HCT116 (cell line): ENCODE data around the gene WASL. TPM values are rescaled to one million over a fixed set of nuclear protein-coding genes. Genes with fewer than 3 reads are reported as not detected.

Source experiments
- ATAC-seq: fragments of 200-7000 bp; cut with Tn5 transposase; 2 replicates; pipeline ENCODE4 v1.9.1; 2020; ENCODE audit warnings: mild to moderate bottlenecking, moderate library complexity
- BruUV-seq: library from RNA; stranded (reverse); fragments of 400-500 nt; replicated peaks from 2 replicates; lab custom pipeline; 2021; lab: Mats Ljungman, UMichigan
- CTCF ChIA-PET: fragments of 300-600 bp; sonication (Branson Sonifier 250); formaldehyde crosslinking; loops from one replicate; lab custom pipeline; 2021; ENCODE audit warnings: antibody characterized with exemption; lab: Charles Lee
- POLR2A ChIA-PET: fragments of 300-600, 350-600 bp; sonication (Branson Sonifier 250); formaldehyde crosslinking; loops from one replicate; lab custom pipeline; 2021; ENCODE audit warnings: antibody characterized with exemption; lab: Charles Lee
- RAD21 ChIA-PET, 2 experiments: fragments of 300-600 bp; sonication (Branson Sonifier 250); formaldehyde crosslinking; loops; one replicate each; lab custom pipeline; 2023; ENCODE audit warnings: low total read pairs in 2 of 2; ENCODE audit not compliant: uncharacterized antibody in 2 of 2, unreplicated experiment in 2 of 2, low non-redundant PET in 1 of 2; lab: Charles Lee
- DNase-seq: peaks from one replicate; pipeline ENCODE4 v3.0.0-alpha.2; 2010; ENCODE audit warnings: low read depth, low spot score
- H2AFZ ChIP-seq: fragments of 200-600 bp; shearing (Covaris generic), sonication (generic); 2 replicates; pipeline ENCODE4 v1.6.1; 2017; ENCODE audit warnings: low read depth, mixed run types, mixed read lengths, antibody characterized with exemption, low read length; ENCODE audit not compliant: poor library complexity, severe bottlenecking
- H3K27ac ChIP-seq: 2 replicates; pipeline ENCODE4 v1.5.1; 2012; ENCODE audit warnings: low read depth, low read length
- H3K27me3 ChIP-seq: fragments of 200-600 bp; sonication (generic); 2 replicates; pipeline ENCODE4 v1.6.1; 2016; ENCODE audit warnings: mixed run types, low read length, mixed read lengths; ENCODE audit not compliant: insufficient read depth
- H3K36me3 ChIP-seq, 2 experiments: fragments of 200-500 bp in 1 of 2; fragments of 200-600 bp in 1 of 2; sonication (Bioruptor generic) in 1 of 2; sonication (generic) in 1 of 2; 2 replicates each; pipeline versions ENCODE4 v1.5.1 to v1.6.1; 2014 to 2016; ENCODE audit warnings: low read length in 2 of 2, inconsistent platforms in 1 of 2, mixed read lengths in 1 of 2, mixed run types in 1 of 2; ENCODE audit not compliant: insufficient read depth in 2 of 2, control insufficient read depth in 1 of 2
- H3K4me1 ChIP-seq, 2 experiments: fragments of 200-600 bp in 1 of 2; sonication (generic) in 1 of 2; 2 replicates each; pipeline versions ENCODE4 v1.5.1 to v1.6.1; 2012 to 2017; ENCODE audit warnings: low read length in 2 of 2, inconsistent platforms in 1 of 2, mild to moderate bottlenecking in 1 of 2, mixed read lengths in 1 of 2, mixed run types in 1 of 2, moderate library complexity in 1 of 2; ENCODE audit not compliant: insufficient read depth in 2 of 2, control insufficient read depth in 1 of 2
- H3K4me2 ChIP-seq: fragments of 200-600 bp; sonication (generic); 2 replicates; pipeline ENCODE4 v1.6.1; 2017; ENCODE audit warnings: mixed run types, low read length, mixed read lengths
- H3K4me3 ChIP-seq, 2 experiments: fragments of 200-600 bp in 1 of 2; sonication (generic) in 1 of 2; replicated peaks in 1 of 2; 2 replicates each; pipeline ENCODE4 v1.5.1; 2011 to 2016; ENCODE audit warnings: low read length in 2 of 2, control low read depth in 1 of 2, low read depth in 1 of 2, mild to moderate bottlenecking in 1 of 2, mixed read lengths in 1 of 2, mixed run types in 1 of 2
- H3K79me2 ChIP-seq: fragments of 200-600 bp; sonication (generic); 2 replicates; pipeline ENCODE4 v1.6.1; 2017; ENCODE audit warnings: mild to moderate bottlenecking, mixed run types, low read length, moderate library complexity, mixed read lengths; ENCODE audit not compliant: insufficient read depth
- H3K9ac ChIP-seq: fragments of 200-600 bp; sonication (generic); 2 replicates; pipeline ENCODE4 v1.6.1; 2016; ENCODE audit warnings: low read length, mixed read lengths
- H3K9me2 ChIP-seq: fragments of 200-600 bp; sonication (generic), shearing (Covaris generic); 2 replicates; pipeline ENCODE4 v1.6.1; 2017; ENCODE audit warnings: mixed run types, mild to moderate bottlenecking, moderate library complexity; ENCODE audit not compliant: insufficient read depth
- H3K9me3 ChIP-seq, 2 experiments: fragments of 200-500 bp in 1 of 2; fragments of 200-600 bp in 1 of 2; sonication (Bioruptor generic) in 1 of 2; sonication (generic) in 1 of 2; 2 replicates each; pipeline ENCODE4 v1.6.1; 2014 to 2017; ENCODE audit warnings: low read length in 2 of 2, mixed read lengths in 2 of 2, inconsistent platforms in 1 of 2, low read depth in 1 of 2, mild to moderate bottlenecking in 1 of 2, mixed run types in 1 of 2, moderate library complexity in 1 of 2; ENCODE audit not compliant: control insufficient read depth in 1 of 2, insufficient read depth in 1 of 2
- H4K20me1 ChIP-seq: fragments of 200-600 bp; sonication (generic), shearing (Covaris generic); 2 replicates; pipeline ENCODE4 v1.6.1; 2017; ENCODE audit warnings: mixed run types, mild to moderate bottlenecking, moderate library complexity; ENCODE audit not compliant: insufficient read depth
- CBX3 ChIP-seq: IDR thresholded peaks from 2 replicates; pipeline ENCODE4 v1.6.1; 2012; ENCODE audit warnings: low read depth
- CEBPB ChIP-seq: IDR thresholded peaks from 2 replicates; pipeline ENCODE4 v1.6.1; 2012; ENCODE audit warnings: low read depth
- FOSL1 ChIP-seq: IDR thresholded peaks from 2 replicates; pipeline ENCODE4 v1.6.1; 2012; ENCODE audit warnings: low read depth
- JUND ChIP-seq: IDR thresholded peaks from 2 replicates; pipeline ENCODE4 v1.6.1; 2012
- RAD21 ChIP-seq: IDR thresholded peaks from 2 replicates; pipeline ENCODE4 v1.6.1; 2012; ENCODE audit warnings: low read depth, mild to moderate bottlenecking
- SIN3A ChIP-seq: IDR thresholded peaks from 2 replicates; pipeline ENCODE4 v1.6.1; 2012; ENCODE audit warnings: low read depth
- SP1 ChIP-seq: IDR thresholded peaks from 2 replicates; pipeline ENCODE4 v1.6.1; 2012; ENCODE audit warnings: low read depth
- YY1 ChIP-seq: IDR thresholded peaks from 2 replicates; pipeline ENCODE4 v1.6.1; 2011; ENCODE audit warnings: low read length, low read depth, moderate library complexity, mild to moderate bottlenecking; ENCODE audit not compliant: insufficient replicate concordance; ENCODE audit errors: extremely low read depth
- intact Hi-C: fragments of 100-400 bp; cut with micrococcal nuclease; formaldehyde crosslinking; loops from 2 replicates; pipeline ENCODE4 v1.10.0; 2022
- total RNA-seq: library from RNA; stranded (reverse); gene quantifications from one replicate; pipeline ENCODE4 v1.2.1, GENCODE V29; 2021; ENCODE audit not compliant: unreplicated experiment
- TF ChIP-seq, protein P1 (sequence below): IDR thresholded peaks from 2 replicates; pipeline ENCODE4 v1.6.1; 2011; ENCODE audit warnings: mild to moderate bottlenecking, low read length, moderate library complexity; ENCODE audit not compliant: insufficient replicate concordance; ENCODE audit errors: extremely low read depth
- TF ChIP-seq, protein P2 (sequence below), 3 experiments: fragments of 200-600 bp in 1 of 3; sonication (generic) in 1 of 3; IDR thresholded peaks in 2 of 3; conservative IDR thresholded peaks in 1 of 3; 2 replicates each; pipeline ENCODE4 v1.5.1; 2012 to 2017; ENCODE audit warnings: low read depth in 2 of 3, low read length in 2 of 3, antibody characterized with exemption in 1 of 3, borderline replicate concordance in 1 of 3, control low read depth in 1 of 3, mild to moderate bottlenecking in 1 of 3, mixed read lengths in 1 of 3, mixed run types in 1 of 3, moderate library complexity in 1 of 3; ENCODE audit not compliant: insufficient read depth in 1 of 3

WASL gene
- total RNA-seq, 1 experiment from 2014 or later = 26.2 TPM

DNA sequence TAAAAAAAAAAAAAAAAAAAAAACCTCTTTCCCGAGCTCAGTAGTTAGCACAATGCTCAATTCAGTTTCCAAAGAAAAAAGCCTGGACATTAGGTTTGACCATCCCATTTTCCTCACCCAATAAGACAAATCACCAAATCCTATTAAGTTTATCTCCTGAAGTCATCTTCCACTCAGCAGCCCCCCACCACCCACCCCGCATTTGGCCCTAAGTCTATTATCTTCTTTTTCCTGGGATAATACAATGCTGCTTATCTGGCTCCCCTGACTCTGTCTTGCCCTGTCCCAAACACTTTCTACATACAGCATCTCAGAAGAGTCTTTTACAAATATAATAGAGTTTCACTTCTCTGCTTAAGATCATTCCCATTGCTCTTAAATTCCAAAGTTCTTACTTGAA lies 110.9 kb downstream of the WASL start:
- CTCF ChIA-PET = interaction anchor here (1.1 to 3.0 kb wide), 5 partner anchors 13 to 235 kb away, joined by 3 to 23 read pairs (median 9); no protein-coding TSS in a partner anchor

More for the DNA sequence above, 110.9 kb downstream of the WASL start:
- ATAC-seq (no peak), DNase-seq (no peak)
- Histone ChIP-seq H3K9me2 (no peaks in the 10 kb centered on the region; the same call in 1 of the 2 replicates), H3K4me1 (peaks cover 0 to 8% of the 10 kb centered on the region in 2 experiments; a peak in 1 of 4 replicates), H3K4me3 (no peak overlapping the region), H3K9me3 (no peaks in the 10 kb centered on the region), H3K27ac (no peak overlapping the region), H2AFZ (no peak overlapping the region), H4K20me1 (no peaks in the 10 kb centered on the region), H3K9ac (no peak overlapping the region), H3K36me3 (no peaks in the 10 kb centered on the region), H3K4me2 (no peak overlapping the region), H3K79me2 (no peaks in the 10 kb centered on the region), H3K27me3 (no peaks in the 10 kb centered on the region)
- ChIA-PET RAD21 (no interaction called here), POLR2A (interaction anchor here (0.7 kb wide), 1 partner anchor 43 kb away, joined by 3 read pairs; no protein-coding TSS in a partner anchor)
- BruUV-seq = no TSS peak
- intact Hi-C loops = loop anchor here (5.0 to 10.0 kb wide), 2 partner anchors 64 to 143 kb away; no protein-coding TSS in a partner anchor
- TF ChIP-seq JUND = no peak
- TF ChIP-seq SP1 = no peak
- TF ChIP-seq, protein P1, sequence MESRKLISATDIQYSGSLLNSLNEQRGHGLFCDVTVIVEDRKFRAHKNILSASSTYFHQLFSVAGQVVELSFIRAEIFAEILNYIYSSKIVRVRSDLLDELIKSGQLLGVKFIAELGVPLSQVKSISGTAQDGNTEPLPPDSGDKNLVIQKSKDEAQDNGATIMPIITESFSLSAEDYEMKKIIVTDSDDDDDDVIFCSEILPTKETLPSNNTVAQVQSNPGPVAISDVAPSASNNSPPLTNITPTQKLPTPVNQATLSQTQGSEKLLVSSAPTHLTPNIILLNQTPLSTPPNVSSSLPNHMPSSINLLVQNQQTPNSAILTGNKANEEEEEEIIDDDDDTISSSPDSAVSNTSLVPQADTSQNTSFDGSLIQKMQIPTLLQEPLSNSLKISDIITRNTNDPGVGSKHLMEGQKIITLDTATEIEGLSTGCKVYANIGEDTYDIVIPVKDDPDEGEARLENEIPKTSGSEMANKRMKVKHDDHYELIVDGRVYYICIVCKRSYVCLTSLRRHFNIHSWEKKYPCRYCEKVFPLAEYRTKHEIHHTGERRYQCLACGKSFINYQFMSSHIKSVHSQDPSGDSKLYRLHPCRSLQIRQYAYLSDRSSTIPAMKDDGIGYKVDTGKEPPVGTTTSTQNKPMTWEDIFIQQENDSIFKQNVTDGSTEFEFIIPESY = no peak
- no peak for TF ChIP-seq FOSL1
- no peak for TF ChIP-seq SIN3A
- no peak for TF ChIP-seq CBX3
- no peak for TF ChIP-seq CEBPB
- TF ChIP-seq, protein P2, sequence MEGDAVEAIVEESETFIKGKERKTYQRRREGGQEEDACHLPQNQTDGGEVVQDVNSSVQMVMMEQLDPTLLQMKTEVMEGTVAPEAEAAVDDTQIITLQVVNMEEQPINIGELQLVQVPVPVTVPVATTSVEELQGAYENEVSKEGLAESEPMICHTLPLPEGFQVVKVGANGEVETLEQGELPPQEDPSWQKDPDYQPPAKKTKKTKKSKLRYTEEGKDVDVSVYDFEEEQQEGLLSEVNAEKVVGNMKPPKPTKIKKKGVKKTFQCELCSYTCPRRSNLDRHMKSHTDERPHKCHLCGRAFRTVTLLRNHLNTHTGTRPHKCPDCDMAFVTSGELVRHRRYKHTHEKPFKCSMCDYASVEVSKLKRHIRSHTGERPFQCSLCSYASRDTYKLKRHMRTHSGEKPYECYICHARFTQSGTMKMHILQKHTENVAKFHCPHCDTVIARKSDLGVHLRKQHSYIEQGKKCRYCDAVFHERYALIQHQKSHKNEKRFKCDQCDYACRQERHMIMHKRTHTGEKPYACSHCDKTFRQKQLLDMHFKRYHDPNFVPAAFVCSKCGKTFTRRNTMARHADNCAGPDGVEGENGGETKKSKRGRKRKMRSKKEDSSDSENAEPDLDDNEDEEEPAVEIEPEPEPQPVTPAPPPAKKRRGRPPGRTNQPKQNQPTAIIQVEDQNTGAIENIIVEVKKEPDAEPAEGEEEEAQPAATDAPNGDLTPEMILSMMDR (IDR thresholded peaks at IDR 0.05 in 2 of 3, conservative IDR thresholded peaks at IDR 0.05 in 1 of 3; ENCODE audit: borderline replicate concordance in 1 of 3, insufficient read depth in 1 of 3, low read depth in 2 of 3, low read length in 2 of 3) = no peak
- no peak for TF ChIP-seq YY1
- TF ChIP-seq RAD21 = no peak
